Measurements from ENCODE around the gene RASGRF2.

RASGRF2 gene

DNA sequence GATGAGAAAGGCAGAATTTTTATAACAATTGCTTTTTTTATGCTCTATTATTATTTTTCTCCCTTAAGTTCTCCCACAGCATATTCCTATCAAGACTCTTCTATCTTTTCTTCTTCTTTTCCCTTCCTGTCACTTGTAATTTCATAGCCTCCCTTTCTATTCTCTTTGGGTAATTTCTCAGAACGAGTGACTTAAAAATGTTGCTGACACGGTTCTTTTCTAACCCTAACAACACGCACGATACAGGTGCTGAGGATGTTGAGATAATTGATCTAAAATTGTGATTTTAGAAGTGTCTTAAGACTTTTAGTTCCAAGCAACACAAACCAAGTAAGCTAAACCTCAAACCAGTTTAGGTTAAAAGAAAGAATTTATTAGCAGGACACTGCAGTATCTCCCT is 105.9 kb downstream of the RASGRF2 start:
- POLR2A ChIA-PET: no interaction called here
- DNase-seq (ENCODE audit: low read depth, low spot score): no peak
- no peak overlapping the region for H3K4me3 ChIP-seq (ENCODE audit: low read depth, low read length)
- TF ChIP-seq, protein P1, sequence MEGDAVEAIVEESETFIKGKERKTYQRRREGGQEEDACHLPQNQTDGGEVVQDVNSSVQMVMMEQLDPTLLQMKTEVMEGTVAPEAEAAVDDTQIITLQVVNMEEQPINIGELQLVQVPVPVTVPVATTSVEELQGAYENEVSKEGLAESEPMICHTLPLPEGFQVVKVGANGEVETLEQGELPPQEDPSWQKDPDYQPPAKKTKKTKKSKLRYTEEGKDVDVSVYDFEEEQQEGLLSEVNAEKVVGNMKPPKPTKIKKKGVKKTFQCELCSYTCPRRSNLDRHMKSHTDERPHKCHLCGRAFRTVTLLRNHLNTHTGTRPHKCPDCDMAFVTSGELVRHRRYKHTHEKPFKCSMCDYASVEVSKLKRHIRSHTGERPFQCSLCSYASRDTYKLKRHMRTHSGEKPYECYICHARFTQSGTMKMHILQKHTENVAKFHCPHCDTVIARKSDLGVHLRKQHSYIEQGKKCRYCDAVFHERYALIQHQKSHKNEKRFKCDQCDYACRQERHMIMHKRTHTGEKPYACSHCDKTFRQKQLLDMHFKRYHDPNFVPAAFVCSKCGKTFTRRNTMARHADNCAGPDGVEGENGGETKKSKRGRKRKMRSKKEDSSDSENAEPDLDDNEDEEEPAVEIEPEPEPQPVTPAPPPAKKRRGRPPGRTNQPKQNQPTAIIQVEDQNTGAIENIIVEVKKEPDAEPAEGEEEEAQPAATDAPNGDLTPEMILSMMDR (IDR thresholded peaks at IDR 0.05; ENCODE audit: insufficient read depth, low read length, missing control alignments): no peak
- CTCF ChIA-PET: no interaction called here

DNA sequence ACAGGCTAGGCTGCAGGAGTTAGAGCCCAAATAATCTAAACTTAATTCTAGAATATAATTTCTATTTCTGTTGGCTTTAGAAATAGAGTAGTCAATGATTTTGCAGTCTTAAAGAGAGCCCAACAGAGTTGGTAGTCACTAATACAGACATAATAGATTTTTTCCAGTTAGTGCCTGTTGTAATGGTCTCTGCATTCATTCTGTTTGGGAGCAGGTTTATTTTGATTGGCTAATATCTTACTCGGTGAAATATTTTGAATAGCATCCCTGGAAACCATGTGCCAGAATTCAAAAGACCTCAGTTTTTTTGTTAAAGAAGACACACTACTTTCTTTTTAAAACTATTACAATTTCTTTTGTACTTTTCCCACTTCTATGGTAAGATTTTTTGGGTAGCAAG is 107.2 kb downstream of the RASGRF2 start:
- TF ChIP-seq, protein P1 (IDR thresholded peaks at IDR 0.05; ENCODE audit: insufficient read depth, low read length, missing control alignments): no peak
- POLR2A ChIA-PET: no interaction called here
- no peak overlapping the region for H3K4me3 ChIP-seq (ENCODE audit: low read depth, low read length)
- CTCF ChIA-PET: no interaction called here
- no peak for DNase-seq (ENCODE audit: low read depth, low spot score)

- TF ChIP-seq, protein P1 (IDR thresholded peaks at IDR 0.05; ENCODE audit: insufficient read depth, low read length, missing control alignments): no peak
- POLR2A ChIA-PET: no interaction called here
- DNase-seq (ENCODE audit: low read depth, low spot score): no peak
- H3K4me3 ChIP-seq (ENCODE audit: low read depth, low read length): no peak overlapping the region
- CTCF ChIA-PET: no interaction called here
These were observed 107.9 kb downstream of the RASGRF2 start for GRCh38 chr5:81068063-81068462.

GRCh38 chr5:81068635-81069034 is 108.5 kb downstream of the RASGRF2 start:
- CTCF ChIA-PET: no interaction called here
- H3K4me3 ChIP-seq (ENCODE audit: low read depth, low read length): no peak overlapping the region
- DNase-seq (ENCODE audit: low read depth, low spot score): no peak
- POLR2A ChIA-PET: no interaction called here
- TF ChIP-seq, protein P1 (IDR thresholded peaks at IDR 0.05; ENCODE audit: insufficient read depth, low read length, missing control alignments): no peak

DNA sequence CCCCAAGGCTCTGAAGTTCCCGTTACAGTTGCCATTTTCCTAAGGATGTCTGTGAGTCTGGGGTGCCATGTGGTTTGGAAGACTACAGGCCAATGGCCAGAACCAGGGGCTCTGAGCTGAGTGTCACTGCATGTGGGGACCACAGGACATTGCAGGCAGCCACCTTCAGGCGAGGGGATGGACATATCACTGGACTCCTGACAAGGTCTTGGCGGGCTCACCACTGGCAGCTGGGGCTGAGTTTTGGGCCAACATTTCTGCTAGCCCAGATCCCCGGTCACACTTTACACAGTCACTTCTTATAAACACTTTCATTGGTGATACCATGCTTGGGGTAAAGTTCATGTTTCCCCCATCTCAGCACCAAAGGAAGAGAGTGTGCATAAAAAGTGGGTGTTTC is 109.8 kb downstream of the RASGRF2 start:
- DNase-seq (ENCODE audit: low read depth, low spot score): no peak
- POLR2A ChIA-PET: no interaction called here
- CTCF ChIA-PET: no interaction called here
- H3K4me3 ChIP-seq (ENCODE audit: low read depth, low read length): no peak overlapping the region
- TF ChIP-seq, protein P1 (IDR thresholded peaks at IDR 0.05; ENCODE audit: insufficient read depth, low read length, missing control alignments): no peak

DNA sequence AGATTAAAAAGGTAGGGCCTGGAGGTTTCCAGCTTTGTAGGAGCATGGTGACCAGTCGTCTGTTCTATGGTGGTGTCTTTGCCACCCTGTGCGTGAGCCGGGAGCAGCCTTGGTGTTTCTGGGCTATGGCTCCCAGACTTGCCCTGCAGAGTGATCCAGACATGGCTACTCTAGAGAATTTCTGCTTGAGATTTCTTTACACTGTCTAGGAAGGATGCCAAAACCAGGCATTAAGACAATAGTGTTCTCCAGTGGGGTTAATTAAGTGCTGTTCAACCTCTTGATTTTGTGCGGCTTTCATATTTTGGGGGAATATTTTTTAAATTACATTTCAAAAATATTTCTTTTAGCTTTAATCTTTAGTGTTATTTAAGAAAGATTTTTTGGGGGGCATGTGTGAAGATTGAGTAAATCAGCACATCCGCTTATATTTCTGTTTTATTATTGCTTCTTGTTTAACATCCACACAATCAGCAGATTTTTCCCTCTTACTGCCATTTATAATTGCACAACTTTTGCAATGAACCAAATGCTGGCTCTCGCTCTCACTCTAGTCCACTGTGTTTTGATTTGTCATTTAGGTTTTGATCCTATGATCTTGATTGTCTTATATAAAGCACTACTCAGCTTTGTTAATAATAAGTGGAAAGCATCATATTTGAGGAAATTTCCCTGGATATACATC is 110.5 kb downstream of the RASGRF2 start:
- no peak for DNase-seq (ENCODE audit: low read depth, low spot score)
- CTCF ChIA-PET: no interaction called here
- POLR2A ChIA-PET: no interaction called here
- TF ChIP-seq, protein P1 (IDR thresholded peaks at IDR 0.05; ENCODE audit: insufficient read depth, low read length, missing control alignments): no peak
- H3K4me3 ChIP-seq (ENCODE audit: low read depth, low read length): no peak overlapping the region

Measured in AG04449 (cell line).